Adipose tissue (tissue), 3 donors: ENCODE measurements around the gene OR56B4. TPM values are rescaled to one million over a fixed set of nuclear protein-coding genes. Genes with fewer than 3 reads are reported as not detected.
"Not testable (repeated sequence)": the region's sequence is repeated elsewhere in the genome, so short reads cannot be mapped to it uniquely, and the experiment has no call there.

Experiments used
- H3K27ac ChIP-seq: one replicate; pipeline ENCODE4 v1.5.1; 2013; ENCODE audit warnings: low read depth, low read length
- WGBS, 3 donors: extraction: QIAGEN DNeasy Blood & Tissue Kit; methylation state at CpG; one replicate each; pipeline ENCODE4 v1.1.7; 2013; 5-methylcytosine and 5-hydroxymethylcytosine counted together
- polyA plus RNA-seq, 3 donors: library from polyadenylated mRNA; stranded (reverse); fragments of 200-250 nt; gene quantifications; one replicate each; pipeline ENCODE4 v1.2.3, GENCODE V29; 2013
- donor health status: healthy with polysubstance abuse.
- donor health status: Bipolar disorder and iron deficiency.
- donor health status: healthy.

Gene OR56B4, protein sequence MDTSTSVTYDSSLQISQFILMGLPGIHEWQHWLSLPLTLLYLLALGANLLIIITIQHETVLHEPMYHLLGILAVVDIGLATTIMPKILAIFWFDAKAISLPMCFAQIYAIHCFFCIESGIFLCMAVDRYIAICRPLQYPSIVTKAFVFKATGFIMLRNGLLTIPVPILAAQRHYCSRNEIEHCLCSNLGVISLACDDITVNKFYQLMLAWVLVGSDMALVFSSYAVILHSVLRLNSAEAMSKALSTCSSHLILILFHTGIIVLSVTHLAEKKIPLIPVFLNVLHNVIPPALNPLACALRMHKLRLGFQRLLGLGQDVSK
- not detected for polyA plus RNA-seq

GRCh38 chr11:6107384-6107783, at the start of gene OR56B4:
Gene OR56B4, plus strand, starts transcription at chr11:6107684. Its CDS starts 95 bp downstream, at chr11:6107779.
- WGBS, 3 donors: 77 to 88% (median 85%) methylated on average over 6 of the region's 6 CpGs
- not testable (repeated sequence) for H3K27ac ChIP-seq

- no peak overlapping the region for H3K27ac ChIP-seq
- 58 to 65% (median 60%) methylated on average over 3 of the region's 3 CpGs for WGBS, 3 donors
Observed at GRCh38 chr11:6061475-6061874, 46.0 kb upstream of the OR56B4 start.

DNA sequence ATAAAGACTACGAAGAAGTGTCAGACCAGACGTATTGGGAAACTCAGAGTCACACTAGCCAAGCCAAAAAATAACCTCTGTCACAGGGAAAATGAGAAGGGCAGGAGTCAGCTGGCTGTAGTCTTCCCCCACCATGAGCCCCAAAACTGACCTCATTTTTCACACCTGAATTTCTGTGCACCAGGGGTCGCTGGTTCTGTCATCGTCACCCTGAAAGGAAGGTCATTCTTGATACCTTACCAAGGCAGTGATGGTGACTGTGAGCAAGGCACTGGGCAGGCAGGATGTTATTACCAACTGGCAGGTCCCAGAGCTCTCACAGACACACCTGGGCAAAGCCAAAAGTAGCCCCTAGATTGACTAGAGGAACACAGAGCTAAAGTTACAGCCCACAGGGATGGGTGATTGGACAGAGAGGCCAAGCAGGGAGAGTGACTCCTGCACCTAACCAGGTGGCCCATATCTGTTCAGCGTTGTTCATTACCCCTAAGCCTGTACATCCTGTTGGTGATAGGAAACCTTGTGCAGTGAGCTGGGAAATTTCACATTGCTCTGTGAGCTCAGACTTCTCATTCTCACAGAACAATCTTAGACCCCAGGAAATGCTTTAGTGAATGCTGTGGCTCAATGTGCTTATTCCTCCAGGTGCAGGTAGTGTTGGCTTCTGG, 44.7 kb upstream of the OR56B4 start:
- 61 to 80% (median 65%) methylated on average over 5 of the region's 5 CpGs for WGBS, 3 donors
- H3K27ac ChIP-seq: no peak overlapping the region

- no peak overlapping the region for H3K27ac ChIP-seq
- WGBS, 3 donors: 61 to 73% (median 72%) methylated on average over 4 of the region's 4 CpGs
Observed at GRCh38 chr11:6067502-6067901, 40.0 kb upstream of the OR56B4 start.

DNA sequence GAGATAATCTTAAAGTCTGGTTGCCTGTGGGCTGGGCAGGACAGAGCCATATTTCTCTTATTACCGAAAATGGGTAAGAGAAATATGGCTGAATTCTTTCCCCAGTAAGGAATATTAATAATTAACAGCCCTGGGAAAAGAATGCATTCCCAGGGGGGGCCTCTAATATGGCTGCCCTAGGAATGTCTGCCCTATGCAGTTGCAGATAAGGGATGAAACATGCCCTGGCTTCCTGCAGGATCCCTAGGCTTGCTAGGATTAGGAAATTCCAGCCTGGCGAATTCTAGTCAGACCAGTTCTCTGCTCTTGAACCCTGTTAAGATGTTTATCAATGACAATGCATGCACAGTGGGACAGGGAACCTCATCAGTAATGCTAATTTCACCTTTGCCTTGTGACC, 31.0 kb upstream of the OR56B4 start:
- H3K27ac ChIP-seq: not testable (repeated sequence)
- WGBS, 3 donors: 59 to 95% (median 76%) methylated on average over 2 of the region's 2 CpGs

DNA sequence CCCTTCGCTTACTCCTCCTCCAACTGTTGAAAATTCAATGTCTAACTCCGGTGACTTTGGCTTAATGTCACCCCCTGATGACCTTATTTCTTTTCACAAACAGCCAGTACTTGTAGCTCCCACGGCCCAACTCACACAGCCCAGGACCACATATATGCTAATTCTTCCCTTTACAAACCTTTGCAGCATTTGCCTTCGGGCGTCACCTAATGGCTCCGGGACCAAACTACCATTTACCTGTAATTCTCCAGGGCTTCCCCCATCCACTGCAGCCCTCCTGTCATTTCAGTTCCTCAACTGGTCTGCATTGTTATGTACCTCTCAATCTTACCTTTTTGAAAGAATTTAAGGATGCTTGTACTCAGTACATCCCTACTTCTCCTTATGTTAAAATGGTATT, 29.8 kb upstream of the OR56B4 start:
- WGBS, 3 donors: 86 to 95% (median 95%) methylated on average over 6 of the region's 6 CpGs
- no peak overlapping the region for H3K27ac ChIP-seq

GRCh38 chr11:6079463-6079862, 28.0 kb upstream of the OR56B4 start:
- no peak overlapping the region for H3K27ac ChIP-seq
- WGBS, 3 donors: 59 to 70% (median 63%) methylated on average over 4 of the region's 4 CpGs

DNA sequence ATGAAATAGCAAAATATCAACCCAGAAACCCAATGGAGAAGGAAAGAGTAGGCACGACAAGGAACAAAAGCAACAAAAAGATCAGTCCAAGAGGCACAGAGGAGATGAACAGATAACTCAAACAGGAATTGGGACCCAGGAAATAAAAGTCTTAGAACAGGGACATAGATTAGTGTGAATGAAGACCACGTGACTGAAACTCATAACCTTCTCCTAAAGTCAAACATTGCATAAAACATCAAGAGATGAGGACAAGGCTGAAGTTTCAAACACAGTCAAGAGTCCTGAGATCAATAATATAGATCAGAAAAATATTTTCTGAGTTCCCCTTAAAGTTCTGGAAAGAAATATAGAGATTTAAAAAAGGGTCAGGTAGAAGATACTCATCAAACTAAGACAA, 24.4 kb upstream of the OR56B4 start:
- H3K27ac ChIP-seq: no peak overlapping the region
- 71 to 86% (median 72%) methylated on average over 2 of the region's 2 CpGs for WGBS, 3 donors

DNA sequence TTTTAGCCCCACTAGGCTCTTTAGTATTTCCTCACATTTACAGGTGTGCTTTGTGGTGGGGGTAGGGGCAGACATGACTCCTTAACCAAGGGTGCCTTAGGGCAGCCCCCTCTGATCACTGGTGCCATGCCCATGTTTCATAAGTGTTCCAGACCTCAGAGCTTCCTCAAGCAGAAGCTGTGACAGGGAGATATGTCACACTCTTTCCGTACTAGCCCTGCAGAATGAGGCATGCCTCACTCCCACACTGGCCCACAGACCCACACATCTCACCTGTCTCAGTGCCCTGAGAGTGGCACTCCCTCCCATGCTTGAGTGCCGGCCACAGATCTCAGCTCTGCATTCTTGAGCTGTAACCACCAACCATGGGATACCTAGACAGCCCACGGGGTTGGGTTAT, 22.9 kb upstream of the OR56B4 start:
- no peak overlapping the region for H3K27ac ChIP-seq
- WGBS, 3 donors: 64 to 81% (median 74%) methylated on average over 3 of the region's 3 CpGs

- WGBS, 3 donors: 17 to 43% (median 32%) methylated on average over 1 of the region's 1 CpG
- H3K27ac ChIP-seq: no peak overlapping the region
Observed at GRCh38 chr11:6094186-6094585, 13.3 kb upstream of the OR56B4 start.

DNA sequence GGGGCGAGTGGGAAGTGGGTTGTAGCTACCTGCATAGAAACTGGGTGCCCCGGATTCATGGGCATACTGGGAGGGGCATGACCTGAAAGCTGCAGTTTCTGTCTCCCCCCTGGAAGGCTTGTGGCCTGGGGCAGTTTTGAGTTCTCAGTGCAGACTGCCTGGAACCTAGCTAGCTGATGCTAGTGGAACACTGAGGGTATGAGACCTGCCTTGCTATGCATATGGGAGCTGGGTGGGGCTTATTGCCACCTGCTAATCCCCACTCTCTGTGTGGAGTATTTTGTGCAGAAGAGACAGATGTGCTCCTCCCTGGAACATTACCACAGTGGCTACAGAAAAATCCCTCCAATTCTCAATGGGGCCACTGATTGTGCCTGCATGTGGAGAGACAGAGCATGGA, 11.7 kb upstream of the OR56B4 start:
- WGBS, 3 donors: 77 to 90% (median 87%) methylated on average over 2 of the region's 2 CpGs
- no peak overlapping the region for H3K27ac ChIP-seq

DNA sequence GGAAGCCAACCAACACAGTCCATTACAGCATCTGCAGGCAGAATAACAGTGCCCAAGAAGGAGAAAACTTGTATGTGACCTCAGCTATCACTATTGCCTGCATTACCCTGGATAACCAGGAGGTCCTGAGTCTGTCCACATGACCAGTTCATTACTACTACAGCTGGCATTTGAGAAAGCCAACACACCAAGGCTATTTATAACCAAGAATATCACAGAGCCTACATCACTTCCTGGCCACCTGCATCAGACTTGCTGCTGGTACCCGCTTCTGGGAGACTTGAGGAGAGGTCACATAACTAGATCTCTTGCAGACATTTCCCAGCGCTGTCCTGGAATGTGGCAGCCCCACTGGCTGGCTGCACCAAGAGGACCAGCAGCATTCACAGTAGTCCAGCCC, 11.1 kb upstream of the OR56B4 start:
- H3K27ac ChIP-seq: no peak overlapping the region
- WGBS, 3 donors: 69 to 78% (median 74%) methylated on average over 2 of the region's 2 CpGs

GRCh38 chr11:6099577-6099976, 7.9 kb upstream of the OR56B4 start:
- no peak overlapping the region for H3K27ac ChIP-seq
- WGBS, 3 donors: 47 to 56% (median 54%) methylated on average over 2 of the region's 2 CpGs

GRCh38 chr11:6110011-6110410, 2.5 kb downstream of the OR56B4 start:
- 31 to 57% (median 36%) methylated on average over 1 of the region's 1 CpG for WGBS, 3 donors
- no peak overlapping the region for H3K27ac ChIP-seq

- WGBS, 3 donors: 45 to 66% (median 52%) methylated on average over 2 of the region's 2 CpGs
- H3K27ac ChIP-seq: no peak overlapping the region
Observed at GRCh38 chr11:6111673-6112072, 4.2 kb downstream of the OR56B4 start.

DNA sequence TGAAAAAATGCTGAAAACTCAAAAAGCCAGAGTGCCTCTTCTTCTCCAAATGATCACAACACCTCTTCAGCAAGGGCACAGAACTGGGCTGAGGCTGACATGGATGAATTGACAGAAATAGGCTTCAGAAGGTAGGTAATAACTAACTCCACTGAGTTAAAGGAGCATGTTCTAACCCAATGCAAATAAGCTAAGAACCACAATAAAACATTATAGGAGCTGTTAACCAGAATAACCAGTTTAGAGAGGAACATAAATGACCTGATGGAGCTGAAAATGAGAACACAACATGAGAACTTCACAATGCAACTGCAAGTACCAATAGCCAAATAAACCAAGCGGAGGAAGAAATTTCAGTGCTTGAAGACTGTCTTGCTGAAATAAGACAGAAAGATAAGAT, 9.2 kb downstream of the OR56B4 start:
- no peak overlapping the region for H3K27ac ChIP-seq
- 91 to 96% (median 96%) methylated on average over 1 of the region's 1 CpG for WGBS, 3 donors

GRCh38 chr11:6124245-6124644, 16.8 kb downstream of the OR56B4 start:
- WGBS, 3 donors: 45 to 57% (median 48%) methylated on average over 3 of the region's 3 CpGs
- H3K27ac ChIP-seq: no peak overlapping the region

- WGBS, 3 donors: 48 to 67% (median 60%) methylated on average over 4 of the region's 4 CpGs
- no peak overlapping the region for H3K27ac ChIP-seq
Observed at GRCh38 chr11:6127881-6128280, 20.4 kb downstream of the OR56B4 start.

- WGBS, 3 donors: 82 to 90% (median 83%) methylated on average over 1 of the region's 1 CpG
Observed at GRCh38 chr11:6129011-6129410, 21.5 kb downstream of the OR56B4 start.

DNA sequence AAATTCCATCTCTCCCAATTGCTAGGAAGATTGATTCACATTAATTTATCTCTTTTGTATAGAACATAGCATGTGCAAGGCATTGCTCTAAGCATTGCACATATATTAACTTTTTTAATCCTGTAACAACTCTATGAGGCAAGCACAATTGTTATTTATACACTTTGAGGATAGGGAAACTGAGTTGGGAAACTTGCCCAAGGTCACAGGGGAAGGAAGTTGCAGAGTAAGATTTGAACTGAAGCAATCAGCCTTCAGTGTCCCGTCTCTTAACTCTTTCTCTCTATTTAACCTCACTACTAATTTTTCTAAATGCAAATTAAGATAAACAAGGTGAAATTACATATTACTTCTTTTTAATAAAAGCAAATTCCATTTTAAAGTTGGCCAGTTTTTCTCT, 22.2 kb downstream of the OR56B4 start:
- whole genome bisulfite sequencing, 3 donors: 24 to 55% (median 37%) methylated on average over 1 of the region's 1 CpG
- H3K27ac ChIP-seq: no peak overlapping the region

More at GRCh38 chr11:6129011-6129410, 21.5 kb downstream of the OR56B4 start:
- no peak overlapping the region for H3K27ac ChIP-seq
